Nephron progenitor cell (in vitro differentiated cells): ENCODE results near the gene PAQR4.

Experiments
- DNase-seq: peaks from one replicate; pipeline ENCODE4 v3.0.0; 2021
- H3K27ac Mint-ChIP-seq: 2 replicates; pipeline ENCODE4 v1.8.0; 2021; ENCODE audit warnings: mild to moderate bottlenecking, moderate library complexity, mixed read lengths
- H3K27me3 Mint-ChIP-seq: 2 replicates; pipeline ENCODE4 v1.8.0; 2021; ENCODE audit warnings: mild to moderate bottlenecking, low read depth, mixed read lengths; ENCODE audit not compliant: poor library complexity
- H3K36me3 Mint-ChIP-seq: 2 replicates; pipeline ENCODE4 v1.8.0; 2021; ENCODE audit warnings: low read depth, mixed read lengths
- H3K4me1 Mint-ChIP-seq: 2 replicates; pipeline ENCODE4 v1.8.0; 2021; ENCODE audit warnings: mixed read lengths
- H3K4me3 Mint-ChIP-seq: 2 replicates; pipeline ENCODE4 v1.8.0; 2021; ENCODE audit warnings: mild to moderate bottlenecking, moderate library complexity, mixed read lengths
- H3K9me3 Mint-ChIP-seq: 2 replicates; pipeline ENCODE4 v1.8.0; 2021; ENCODE audit warnings: mild to moderate bottlenecking, moderate library complexity, mixed read lengths
- CTCF ChIP-seq: fragments of 200-600 bp; sonication (generic); IDR thresholded peaks from 2 replicates; pipeline ENCODE4 v1.5.0; 2021; ENCODE audit warnings: antibody characterized with exemption

The PAQR4 gene

GRCh38 chr16:2968738-2969544 is at the start of gene PAQR4:
Gene PAQR4 (plus strand): TSS chr16:2969348. CDS start chr16:2969675, 327 bp downstream.
- H3K27ac Mint-ChIP-seq = no peak within 1 kb of the TSS
- peak within 1 kb of the TSS; percentile 71 for H3K4me3 Mint-ChIP-seq
- peaks cover 28% of the 10 kb centered on the region for H3K4me1 Mint-ChIP-seq
- peak; percentile 92 for DNase-seq
- peaks cover 12% of the 10 kb centered on the region for H3K27me3 Mint-ChIP-seq
- no peaks in the 10 kb centered on the region for H3K9me3 Mint-ChIP-seq
- no peaks in the 10 kb centered on the region for H3K36me3 Mint-ChIP-seq
- TF ChIP-seq CTCF = no peak

- Mint-ChIP-seq H3K4me1 (peaks cover 16% of the 10 kb centered on the region), H3K27ac (no peak overlapping the region)
These were observed 49.5 kb upstream of the PAQR4 start for GRCh38 chr16:2919511-2920255.

GRCh38 chr16:2923481-2923880 is 45.7 kb upstream of the PAQR4 start:
- no peak for DNase-seq
- Mint-ChIP-seq H3K4me1 (peaks cover 16% of the 10 kb centered on the region), H3K4me3 (no peak overlapping the region), H3K9me3 (no peaks in the 10 kb centered on the region), H3K27me3 (peaks cover 14% of the 10 kb centered on the region), H3K27ac (no peak overlapping the region), H3K36me3 (peaks cover 22% of the 10 kb centered on the region)
- no peak for TF ChIP-seq CTCF

More at GRCh38 chr16:2919511-2920255, 49.5 kb upstream of the PAQR4 start:
- TF ChIP-seq CTCF = peak; percentile 90
- no peaks in the 10 kb centered on the region for H3K9me3 Mint-ChIP-seq
- DNase-seq = peak; percentile 75
- H3K36me3 Mint-ChIP-seq = peaks cover 26% of the 10 kb centered on the region
- H3K27me3 Mint-ChIP-seq = peaks cover 6% of the 10 kb centered on the region
- no peak overlapping the region for H3K4me3 Mint-ChIP-seq

GRCh38 chr16:2924901-2925755 is 44.0 kb upstream of the PAQR4 start:
- peaks cover 12% of the 10 kb centered on the region for H3K36me3 Mint-ChIP-seq
- no peak overlapping the region for H3K27ac Mint-ChIP-seq
- H3K9me3 Mint-ChIP-seq = no peaks in the 10 kb centered on the region
- DNase-seq = peak; percentile 66
- H3K4me3 Mint-ChIP-seq = peak overlapping the region; percentile 2
- TF ChIP-seq CTCF = no peak
- H3K27me3 Mint-ChIP-seq = peaks cover 11% of the 10 kb centered on the region
- H3K4me1 Mint-ChIP-seq = peaks cover 11% of the 10 kb centered on the region

GRCh38 chr16:2925951-2926649 is 43.0 kb upstream of the PAQR4 start:
- Mint-ChIP-seq H3K27ac (no peak overlapping the region), H3K4me1 (peaks cover 11% of the 10 kb centered on the region), H3K27me3 (peaks cover 10% of the 10 kb centered on the region), H3K4me3 (peak overlapping the region; percentile 2), H3K9me3 (no peaks in the 10 kb centered on the region), H3K36me3 (peaks cover 12% of the 10 kb centered on the region)
- no peak for DNase-seq
- no peak for TF ChIP-seq CTCF
